ENCODE measurements around the gene LAMA3.

GRCh38 chr18:23757437-23757733 is 68.1 kb downstream of the LAMA3 start:
- TF ChIP-seq CTCF (conservative IDR thresholded peaks at IDR 0.05 in 1 of 2, IDR thresholded peaks at IDR 0.05 in 1 of 2; ENCODE audit: low read depth in 1 of 2, low read length in 2 of 2) (no peak), EZH2 (IDR thresholded peaks at IDR 0.05; ENCODE audit: low read length, missing control alignments) (no peak)
